ENCODE measurements around the gene FAM228B.

Gene FAM228B

GRCh38 chr2:24206714-24207113 is 83.4 kb downstream of the FAM228B start:
- no peak for DNase-seq

DNA sequence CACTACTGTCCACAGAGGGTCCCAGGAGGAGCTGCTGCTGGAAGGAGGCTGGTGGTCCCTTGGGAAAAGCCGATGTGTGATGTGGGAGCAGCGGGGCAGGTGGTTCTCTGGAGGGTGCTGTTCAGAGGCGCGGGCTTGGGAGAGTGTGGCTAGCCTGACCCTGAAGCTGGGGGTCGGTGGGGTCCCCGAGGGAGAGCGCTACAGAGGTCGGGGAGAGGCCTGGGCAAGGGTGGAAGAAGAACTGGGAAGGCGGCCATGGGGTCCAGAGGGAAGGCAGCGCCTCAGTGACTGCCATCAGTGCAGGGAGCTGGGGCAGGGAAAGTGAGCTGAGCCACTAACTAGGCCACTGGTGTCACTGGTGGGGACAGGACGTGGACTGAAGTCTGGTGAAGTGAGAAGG is 84.1 kb downstream of the FAM228B start:
- no peak for DNase-seq

DNA sequence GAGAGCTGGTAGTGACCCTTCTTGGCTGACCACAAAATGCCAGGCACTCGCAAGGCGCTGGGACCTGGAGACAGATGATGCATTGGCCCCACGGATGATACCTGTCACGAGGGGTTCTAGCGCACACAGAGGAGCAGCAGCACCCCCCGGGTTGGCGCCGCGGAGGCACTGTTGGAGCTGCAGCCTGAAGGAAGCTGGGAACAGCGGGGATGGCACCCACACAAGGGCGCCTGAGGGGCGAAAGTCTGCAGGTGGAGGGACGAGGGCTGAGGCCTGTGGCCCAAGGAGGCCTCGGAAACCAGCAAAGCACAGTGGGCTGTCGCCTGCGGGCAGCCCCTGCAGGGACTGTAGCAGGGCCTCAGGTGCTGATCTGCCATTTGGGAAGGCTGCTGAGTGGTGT is 85.2 kb downstream of the FAM228B start:
- no peak for DNase-seq

- no peak for DNase-seq
These were observed 86.3 kb downstream of the FAM228B start for GRCh38 chr2:24209389-24210105.

- DNase-seq: no peak
These were observed 86.8 kb downstream of the FAM228B start for GRCh38 chr2:24210106-24210455.

GRCh38 chr2:24210723-24211122 is 87.5 kb downstream of the FAM228B start:
- no peak for DNase-seq

DNA sequence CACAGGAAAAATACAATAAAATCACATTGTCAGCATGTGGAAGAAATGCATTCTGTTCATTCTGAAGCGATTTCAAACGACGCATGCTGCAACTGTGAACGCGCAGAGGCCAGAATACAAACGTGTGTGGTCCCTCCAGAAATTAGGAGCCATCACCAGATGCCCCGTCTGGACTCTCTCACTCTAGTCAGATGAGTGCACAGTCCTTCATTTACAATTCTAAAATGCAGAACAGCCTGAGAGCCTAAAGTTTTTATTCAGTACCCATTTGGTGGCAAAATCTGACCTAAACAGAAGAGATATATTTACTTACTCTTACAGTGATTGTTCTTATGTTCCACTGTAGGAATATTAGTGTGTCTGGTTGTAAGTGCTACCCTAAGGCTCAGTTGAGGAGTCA is 88.1 kb downstream of the FAM228B start:
- no peak for DNase-seq

DNA sequence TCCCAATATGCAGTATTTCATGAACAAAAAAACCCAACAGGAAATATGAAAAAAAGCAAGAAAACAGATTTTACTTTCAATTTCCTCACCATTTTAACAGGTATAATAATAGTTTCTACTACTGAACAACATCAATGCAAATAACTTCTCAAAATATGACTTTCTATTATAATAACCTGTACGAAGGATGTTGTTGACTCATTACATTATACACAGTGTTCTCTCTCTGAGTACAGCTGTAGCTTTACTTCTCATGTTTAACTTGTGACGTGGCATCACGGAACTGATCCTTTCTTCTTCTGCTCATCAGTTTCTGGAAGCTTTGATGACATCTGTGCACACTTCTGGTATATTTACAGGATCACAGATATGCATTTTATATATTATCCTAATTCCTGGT is 91.6 kb downstream of the FAM228B start:
- no peak for DNase-seq
